Fibroblast of skin of scalp (primary cell): ENCODE measurements around the gene NDOR1.

Source experiments
- DNase-seq: peaks from one replicate; pipeline ENCODE4 v3.0.0-alpha.2; 2013

The NDOR1 gene

DNA sequence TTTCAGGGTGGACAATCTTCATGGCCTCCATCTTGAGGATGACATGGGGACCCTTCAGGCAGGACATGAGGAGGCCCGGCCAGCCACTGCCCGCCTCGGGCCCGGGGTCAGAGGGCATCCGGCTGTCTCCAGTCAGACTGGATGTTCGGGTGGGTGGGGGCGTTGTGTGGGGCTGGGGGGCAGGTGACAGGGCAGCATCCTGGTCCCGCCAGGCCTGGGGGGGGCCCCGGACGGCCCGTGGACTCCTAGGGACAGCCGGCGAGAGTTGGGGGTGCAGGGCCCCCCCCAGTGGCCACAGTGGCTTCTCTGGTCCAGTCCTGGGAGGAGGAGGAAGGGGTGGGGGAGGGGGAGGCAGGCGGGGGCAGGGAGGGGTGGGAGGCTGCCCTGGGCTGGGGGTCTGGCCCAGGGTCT is 15.6 kb downstream of the NDOR1 start:
- no peak for DNase-seq

GRCh38 chr9:137221506-137222111 is 16.1 kb downstream of the NDOR1 start:
- no peak for DNase-seq

GRCh38 chr9:137222190-137223077 is 16.9 kb downstream of the NDOR1 start, which contains the start of gene RNF208:
RNF208 (minus strand) TSS chr9:137222240; CDS start chr9:137221212, 1,028 bp downstream.
- DNase-seq: no peak

- peak; percentile 99 for DNase-seq
These were observed 17.8 kb downstream of the NDOR1 start for GRCh38 chr9:137223078-137223970.

GRCh38 chr9:137224830-137225694 is 19.6 kb downstream of the NDOR1 start, which contains the start of gene CYSRT1:
CYSRT1 (plus strand) TSS chr9:137225174; CDS start chr9:137225622, 448 bp downstream.
- DNase-seq: no peak

GRCh38 chr9:137225699-137226331 is 20.3 kb downstream of the NDOR1 start:
- no peak for DNase-seq

DNA sequence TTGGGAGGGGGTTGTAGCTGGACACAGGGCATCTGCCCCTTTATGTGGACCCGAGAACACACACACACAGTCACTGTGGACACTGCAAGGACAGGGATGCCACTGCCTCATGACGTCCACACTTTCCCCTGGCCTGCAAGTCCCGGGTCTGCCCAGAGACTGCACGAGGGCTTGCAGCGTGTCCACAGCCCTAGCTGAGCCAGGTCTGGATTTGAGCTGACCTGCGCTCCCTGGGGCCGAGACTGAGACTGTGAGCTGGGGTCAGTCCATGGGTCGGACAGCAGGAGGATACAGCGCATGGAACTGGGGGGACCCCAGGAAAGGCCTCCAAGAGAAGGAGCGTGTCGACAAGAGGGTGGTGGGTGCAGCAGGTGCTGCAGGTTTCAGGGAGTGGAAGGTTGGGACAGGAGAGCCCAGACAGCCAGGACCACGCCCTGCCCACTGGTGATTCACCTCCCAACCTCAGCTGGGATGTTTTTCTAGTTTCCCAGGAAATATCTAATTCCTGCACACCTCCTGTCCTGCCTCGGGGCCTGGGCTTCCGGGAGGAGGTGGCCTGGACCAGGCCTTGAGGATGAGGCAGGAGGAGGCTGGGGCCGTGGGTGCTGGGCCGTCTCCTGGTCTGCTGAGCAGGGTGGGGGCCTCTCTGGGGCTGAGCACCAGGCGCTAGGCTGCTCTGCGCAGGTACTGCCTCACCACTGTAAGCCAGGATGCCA is 21.0 kb downstream of the NDOR1 start:
- DNase-seq: no peak

- peak; percentile 61 for DNase-seq
These were observed 21.8 kb downstream of the NDOR1 start, which contains the start of gene RNF224 for GRCh38 chr9:137227054-137227852. RNF224 (plus strand) TSS chr9:137227502; CDS start chr9:137228336, 834 bp downstream.

DNA sequence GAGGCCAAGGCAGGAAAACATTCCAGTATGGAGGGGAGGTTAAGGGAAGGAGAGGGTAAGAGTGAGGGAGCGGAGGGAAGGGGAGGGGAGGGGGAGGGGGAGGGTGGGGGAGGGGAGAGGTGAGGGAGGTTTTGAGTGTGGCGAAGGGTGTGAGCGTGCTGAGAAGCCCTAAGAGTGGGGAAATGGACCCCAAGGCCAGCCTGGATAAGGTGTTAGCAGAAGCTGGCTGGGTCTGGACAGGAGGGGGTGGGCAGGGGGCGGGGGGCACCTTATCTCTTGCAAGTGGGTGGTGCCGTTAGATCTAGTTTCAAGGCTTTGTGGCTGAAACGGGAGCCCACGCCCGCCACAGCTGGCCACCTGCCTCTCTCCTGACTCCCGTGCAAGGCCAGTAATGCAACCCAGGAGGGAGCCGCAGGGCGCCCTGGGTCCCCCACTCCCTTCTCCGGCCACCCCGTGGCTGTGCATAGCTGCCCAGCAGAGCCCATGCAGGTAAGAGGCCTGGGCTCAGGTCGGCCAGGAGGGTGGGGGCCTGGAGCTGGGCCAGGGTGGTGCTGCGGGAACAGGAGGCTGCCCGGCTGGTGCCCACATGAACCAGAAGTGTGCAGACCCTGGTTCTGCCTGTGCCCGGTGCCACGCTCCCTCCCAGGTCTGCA is 22.5 kb downstream of the NDOR1 start:
- DNase-seq: no peak

DNA sequence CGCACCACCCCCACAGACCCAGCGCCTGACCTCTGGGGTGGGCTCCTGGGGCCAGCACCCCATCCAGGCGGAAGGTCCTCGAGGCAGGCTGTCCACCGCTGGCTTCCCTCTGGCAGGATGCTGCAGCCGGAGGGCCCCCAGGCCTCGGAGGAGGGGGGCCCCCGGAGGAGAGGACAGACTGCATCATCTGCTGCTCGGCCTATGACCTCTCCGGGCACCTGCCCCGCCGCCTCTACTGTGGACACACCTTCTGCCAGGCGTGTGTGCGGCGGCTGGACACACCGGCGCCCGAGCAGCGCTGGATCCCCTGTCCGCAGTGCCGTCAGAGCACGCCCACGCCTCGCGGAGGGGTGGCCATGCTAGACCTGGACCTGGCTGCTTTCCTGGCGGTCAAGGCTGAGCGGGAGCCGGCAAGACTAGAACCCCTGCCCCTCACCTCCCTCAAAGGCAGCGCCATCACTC is 23.0 kb downstream of the NDOR1 start:
- no peak for DNase-seq

DNA sequence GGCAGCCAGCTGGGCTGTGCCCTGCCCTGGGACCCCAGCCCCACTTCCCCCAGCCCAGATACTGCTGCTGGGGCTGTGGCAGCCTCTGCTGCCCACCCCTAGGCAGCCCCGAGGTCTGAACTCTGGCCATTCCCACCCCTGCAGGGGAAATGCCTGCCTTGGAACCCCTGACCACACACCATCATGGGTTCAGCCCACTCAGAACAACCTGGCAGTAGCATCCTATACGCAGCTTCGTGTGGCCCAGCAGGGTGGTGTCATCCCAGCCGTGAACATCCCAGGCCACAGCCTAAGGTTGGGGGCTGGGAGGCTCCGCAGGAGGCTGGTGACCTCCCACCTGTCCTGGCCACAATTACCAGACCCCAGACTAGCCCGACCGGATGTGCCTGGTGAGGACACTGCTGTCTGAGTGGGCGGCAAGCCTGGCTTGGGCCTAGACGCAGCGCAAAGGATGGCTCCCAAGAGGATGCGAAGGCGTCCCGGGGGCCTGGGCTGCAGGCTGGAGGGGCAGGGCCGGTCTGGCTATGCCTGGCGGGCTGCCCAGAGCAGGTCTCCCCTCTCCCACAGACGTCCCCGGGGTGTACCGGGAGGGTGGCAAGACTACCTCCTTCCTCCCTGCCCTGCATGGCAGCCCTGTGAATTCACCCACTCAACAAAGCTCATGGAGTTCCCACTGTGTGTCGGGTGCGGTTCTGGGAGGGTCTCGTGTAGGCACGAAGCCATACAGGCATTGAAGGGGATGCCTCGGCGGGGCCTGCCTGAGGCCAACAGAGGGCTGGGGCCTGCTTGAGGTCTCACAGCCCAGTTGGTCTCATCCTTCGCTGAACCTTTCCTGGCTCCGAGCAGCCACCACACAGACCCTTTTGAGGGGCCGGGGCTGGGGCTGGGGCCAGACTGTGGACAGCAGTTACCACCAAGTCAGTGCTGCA is 23.7 kb downstream of the NDOR1 start:
- no peak for DNase-seq

DNA sequence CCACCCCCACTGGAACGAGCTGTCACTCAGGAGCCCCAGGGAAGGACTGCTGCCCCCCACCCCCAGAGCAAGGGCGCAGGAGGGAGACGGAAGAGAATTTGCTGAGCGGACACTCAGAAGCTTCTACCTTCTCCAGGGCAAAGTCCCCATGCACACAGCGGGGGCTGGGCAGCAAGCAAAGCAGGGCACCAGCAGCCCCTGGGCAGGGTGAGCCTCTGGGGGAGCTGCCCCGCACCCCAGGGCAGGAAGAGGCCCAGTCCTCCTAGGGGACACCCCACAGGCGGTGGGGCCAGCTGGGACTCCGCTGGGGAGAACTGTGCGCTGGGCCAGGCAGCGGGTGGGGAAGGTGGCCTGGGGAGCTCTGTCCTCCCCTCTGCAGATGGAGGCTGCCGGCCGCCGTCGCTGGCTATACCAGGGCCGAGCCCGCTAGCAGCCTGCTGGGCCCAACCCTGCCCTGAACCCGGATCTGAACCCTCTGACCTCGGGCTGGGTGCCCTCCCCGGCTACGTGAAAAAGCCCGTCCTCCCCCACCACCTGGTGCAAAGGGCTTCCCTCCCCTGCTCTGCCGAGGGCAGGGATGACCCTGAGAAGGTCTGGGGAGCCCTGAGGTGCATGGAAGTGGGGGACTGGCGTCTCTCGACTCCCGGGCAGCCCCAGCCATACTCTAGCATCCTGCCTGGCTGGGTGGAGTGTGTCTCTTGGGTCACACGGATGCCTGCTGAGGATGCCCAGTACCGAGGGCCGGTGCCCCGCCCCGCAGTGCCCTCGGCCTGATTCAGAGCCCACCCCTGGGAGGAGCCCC is 24.6 kb downstream of the NDOR1 start:
- DNase-seq: no peak

- DNase-seq: no peak
These were observed 25.3 kb downstream of the NDOR1 start, which contains the start of gene SLC34A3 for GRCh38 chr9:137230705-137231371. SLC34A3 (plus strand) TSS chr9:137230901; CDS start chr9:137231703, 802 bp downstream.

GRCh38 chr9:137231372-137232039 is 26.0 kb downstream of the NDOR1 start:
- no peak for DNase-seq

DNA sequence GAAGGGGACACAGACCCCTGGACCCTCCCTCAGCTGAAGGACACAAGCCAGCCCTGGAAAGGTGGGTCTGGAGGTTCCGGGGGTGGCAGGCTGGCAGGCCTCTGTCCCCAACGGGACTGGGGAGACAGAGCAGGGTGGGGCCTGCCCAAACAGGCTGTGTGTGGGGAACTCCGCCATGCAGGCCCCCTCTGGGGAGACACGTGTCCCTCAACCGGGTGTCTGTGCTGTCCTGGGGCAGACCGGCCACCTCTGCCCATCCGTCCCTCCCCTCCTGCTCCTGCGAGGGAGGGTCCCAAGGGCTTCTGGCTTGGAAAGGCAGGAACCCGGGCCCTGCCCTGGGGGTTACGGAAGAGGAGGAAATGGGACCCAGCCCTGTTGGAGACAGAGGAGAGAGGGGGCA is 26.6 kb downstream of the NDOR1 start:
- no peak for DNase-seq

GRCh38 chr9:137232510-137232909 is 27.0 kb downstream of the NDOR1 start:
- DNase-seq: no peak
